HG03354 (cell line): ENCODE results near the gene HAUS3.
"Not testable (repeated sequence)": the region's sequence is repeated elsewhere in the genome, so short reads cannot be mapped to it uniquely, and the experiment has no call there.

ENCODE experiments used
- ATAC-seq: cut with Tn5 transposase; IDR thresholded peaks from one replicate; pipeline ENCODE4 v1.9.1; 2021; ENCODE audit warnings: mild to moderate bottlenecking; ENCODE audit not compliant: unreplicated experiment, poor library complexity, severe bottlenecking

The HAUS3 gene

GRCh38 chr4:2276581-2277325 lies 34.8 kb upstream of the HAUS3 start:
- no peak for ATAC-seq

- no peak for ATAC-seq
Observed at GRCh38 chr4:2275546-2276251, 33.8 kb upstream of the HAUS3 start.

GRCh38 chr4:2275044-2275397 lies 33.1 kb upstream of the HAUS3 start:
- ATAC-seq, result not testable (repeated sequence)

- no peak for ATAC-seq
Observed at GRCh38 chr4:2274320-2275043, 32.6 kb upstream of the HAUS3 start.

GRCh38 chr4:2273657-2274319 lies 31.9 kb upstream of the HAUS3 start:
- ATAC-seq, result no peak

- no peak for ATAC-seq
Observed at GRCh38 chr4:2273221-2273620, 31.3 kb upstream of the HAUS3 start.

- ATAC-seq, result no peak
Observed at GRCh38 chr4:2272828-2273120, 30.9 kb upstream of the HAUS3 start.

GRCh38 chr4:2272026-2272827 lies 30.3 kb upstream of the HAUS3 start:
- ATAC-seq, result no peak

GRCh38 chr4:2271279-2272025 lies 29.5 kb upstream of the HAUS3 start:
- ATAC-seq, result no peak

- no peak for ATAC-seq
Observed at GRCh38 chr4:2270341-2271165, 28.6 kb upstream of the HAUS3 start.

GRCh38 chr4:2269618-2270163 lies 27.8 kb upstream of the HAUS3 start:
- ATAC-seq, result no peak

GRCh38 chr4:2269206-2269531 lies 27.2 kb upstream of the HAUS3 start:
- no peak for ATAC-seq

- no peak for ATAC-seq
Observed at GRCh38 chr4:2268357-2269205, 26.7 kb upstream of the HAUS3 start.

- ATAC-seq, result no peak
Observed at GRCh38 chr4:2267841-2268240, 25.9 kb upstream of the HAUS3 start.

- no peak for ATAC-seq
Observed at GRCh38 chr4:2267320-2267811, 25.4 kb upstream of the HAUS3 start.

- ATAC-seq, result no peak
Observed at GRCh38 chr4:2266821-2267220, 24.9 kb upstream of the HAUS3 start.

- no peak for ATAC-seq
Observed at GRCh38 chr4:2266181-2266580, 24.3 kb upstream of the HAUS3 start.
